Nephron (organoid): Measurements from ENCODE around the gene PNPO.
"Not testable (repeated sequence)": the region's sequence is repeated elsewhere in the genome, so short reads cannot be mapped to it uniquely, and the experiment has no call there.

Experiments
- H3K27ac Mint-ChIP-seq, 3 experiments: 2 replicates each; pipeline ENCODE4 v1.8.0; 2020; ENCODE audit warnings: mixed read lengths in 3 of 3, mild to moderate bottlenecking in 2 of 3, moderate library complexity in 1 of 3
- H3K27me3 Mint-ChIP-seq: 2 replicates; pipeline ENCODE4 v1.8.0; 2021; ENCODE audit warnings: low read depth, mild to moderate bottlenecking, moderate library complexity, mixed read lengths
- H3K36me3 Mint-ChIP-seq: 2 replicates; pipeline ENCODE4 v1.8.0; 2020; ENCODE audit warnings: low read depth, mixed read lengths
- H3K4me1 Mint-ChIP-seq: 2 replicates; pipeline ENCODE4 v1.8.0; 2020; ENCODE audit warnings: mixed read lengths
- H3K4me3 Mint-ChIP-seq, 3 experiments: 2 replicates each; pipeline ENCODE4 v1.8.0; 2020; ENCODE audit warnings: mild to moderate bottlenecking in 3 of 3, mixed read lengths in 3 of 3, moderate library complexity in 2 of 3
- H3K9me3 Mint-ChIP-seq: 2 replicates; pipeline ENCODE4 v1.8.0; 2020; ENCODE audit warnings: mixed read lengths
- CTCF ChIP-seq, 3 experiments: fragments of 200-600 bp; sonication (generic); IDR thresholded peaks; one replicate each; pipeline ENCODE4 v1.5.0; 2021; ENCODE audit warnings: antibody characterized with exemption in 3 of 3; ENCODE audit not compliant: unreplicated experiment in 3 of 3

PNPO gene

GRCh38 chr17:47982645-47983390 lies 41.4 kb downstream of the PNPO start:
- Mint-ChIP-seq H3K4me3 (no peak overlapping the region), H3K4me1 (peaks cover 17% of the 10 kb centered on the region), H3K9me3 (no peaks in the 10 kb centered on the region), H3K27ac (no peak overlapping the region), H3K27me3 (peaks cover 34% of the 10 kb centered on the region), H3K36me3 (peaks cover 59% of the 10 kb centered on the region)
- no peak for TF ChIP-seq CTCF (IDR thresholded peaks at IDR 0.05; ENCODE audit: unreplicated experiment in 3 of 3)

GRCh38 chr17:47983492-47984223 lies 42.3 kb downstream of the PNPO start:
- no peak for TF ChIP-seq CTCF (IDR thresholded peaks at IDR 0.05; ENCODE audit: unreplicated experiment in 3 of 3)
- Mint-ChIP-seq H3K36me3 (peaks cover 54% of the 10 kb centered on the region), H3K27me3 (peaks cover 39% of the 10 kb centered on the region), H3K4me1 (peaks cover 22% of the 10 kb centered on the region), H3K4me3 (no peak overlapping the region), H3K27ac (peak overlapping the region in 1 of 3 experiments; percentile 35), H3K9me3 (no peaks in the 10 kb centered on the region)

- Mint-ChIP-seq H3K4me3 (no peak overlapping the region), H3K27ac (peak overlapping the region; percentile 22 to 90 (median 75)), H3K9me3 (no peaks in the 10 kb centered on the region), H3K4me1 (peaks cover 44% of the 10 kb centered on the region), H3K36me3 (peaks cover 30% of the 10 kb centered on the region), H3K27me3 (peaks cover 51% of the 10 kb centered on the region)
- no peak for TF ChIP-seq CTCF (IDR thresholded peaks at IDR 0.05; ENCODE audit: unreplicated experiment in 3 of 3)
Observed at GRCh38 chr17:47986520-47986919, 45.1 kb downstream of the PNPO start.

- H3K9me3 Mint-ChIP-seq: no peaks in the 10 kb centered on the region
- no peak overlapping the region for H3K4me3 Mint-ChIP-seq
- peaks cover 25% of the 10 kb centered on the region for H3K36me3 Mint-ChIP-seq
- H3K27me3 Mint-ChIP-seq: peaks cover 51% of the 10 kb centered on the region
- H3K4me1 Mint-ChIP-seq: peaks cover 52% of the 10 kb centered on the region
- peak overlapping the region; percentile 75 to 90 (median 85) for H3K27ac Mint-ChIP-seq
- no peak for TF ChIP-seq CTCF (IDR thresholded peaks at IDR 0.05; ENCODE audit: unreplicated experiment in 3 of 3)
Observed at GRCh38 chr17:47987240-47987835, 46.0 kb downstream of the PNPO start.

- H3K27ac Mint-ChIP-seq: peak overlapping the region; percentile 34 to 72 (median 47)
- H3K27me3 Mint-ChIP-seq: peaks cover 44% of the 10 kb centered on the region
- H3K36me3 Mint-ChIP-seq: peaks cover 17% of the 10 kb centered on the region
- H3K9me3 Mint-ChIP-seq: not testable (repeated sequence)
- peak overlapping the region in 1 of 3 experiments; percentile 16 for H3K4me3 Mint-ChIP-seq
- H3K4me1 Mint-ChIP-seq: peaks cover 60% of the 10 kb centered on the region
Observed at GRCh38 chr17:47988445-47988844, 47.1 kb downstream of the PNPO start.

- Mint-ChIP-seq H3K27me3 (peaks cover 37% of the 10 kb centered on the region), H3K36me3 (peaks cover 10% of the 10 kb centered on the region), H3K27ac (peak overlapping the region; percentile 16 to 72 (median 34)), H3K4me3 (no peak overlapping the region), H3K4me1 (peaks cover 58% of the 10 kb centered on the region), H3K9me3 (no peaks in the 10 kb centered on the region)
- no peak for TF ChIP-seq CTCF (IDR thresholded peaks at IDR 0.05; ENCODE audit: unreplicated experiment in 3 of 3)
Observed at GRCh38 chr17:47989159-47989558, 47.8 kb downstream of the PNPO start.
